ENCODE data around the gene HSD17B1. TPM values are rescaled to one million over a fixed set of nuclear protein-coding genes. Genes with fewer than 3 reads are reported as not detected.

The HSD17B1 gene
- total RNA-seq, 1 experiment from 2014 or later: 1.5 TPM

- Histone ChIP-seq H3K4ac (ENCODE audit: low read depth, low read length) (no peak overlapping the region), H3K9ac (ENCODE audit: extremely low read depth, insufficient read length, low read length) (no peak overlapping the region), H4K91ac (ENCODE audit: insufficient read length, low read depth, low read length) (no peak overlapping the region), H2BK15ac (ENCODE audit: low read depth, low read length) (no peak overlapping the region), H3K56ac (ENCODE audit: insufficient read length, low read depth, low read length) (no peak overlapping the region), H3K27ac (ENCODE audit: insufficient read length, low read depth, low read length) (no peak overlapping the region), H3K79me1 (ENCODE audit: insufficient read depth, low read depth, low read length, poor library complexity, severe bottlenecking) (no peaks in the 10 kb centered on the region), H3K4me2 (ENCODE audit: insufficient read depth, insufficient read length, low read length) (peak overlapping the region; percentile 61), H3K18ac (ENCODE audit: insufficient read length, low read depth, low read length) (no peak overlapping the region), H4K8ac (replicated peaks; ENCODE audit: insufficient read length, low read depth, low read length) (no peak overlapping the region), H3T11ph (ENCODE audit: low read length) (no peak overlapping the region), H4K5ac (ENCODE audit: insufficient read length, low read depth, low read length) (no peak overlapping the region), H3K9me3 (ENCODE audit: control insufficient read depth, low read depth, low read length) (no peaks in the 10 kb centered on the region), H3K14ac (ENCODE audit: insufficient read depth, low read length) (no peak overlapping the region; the same call in 1 of the 2 replicates), H3K4me1 (ENCODE audit: insufficient read depth, low read length) (no peaks in the 10 kb centered on the region; the same call in 1 of the 2 replicates), H2BK120ac (ENCODE audit: low read depth, low read length, poor library complexity, severe bottlenecking) (no peak overlapping the region), H3K27me3 (ENCODE audit: insufficient read depth, low read length) (no peaks in the 10 kb centered on the region), H2AK5ac (ENCODE audit: insufficient read length, low read length) (no peak overlapping the region), H2BK20ac (ENCODE audit: low read depth, low read length, poor library complexity, severe bottlenecking) (no peak overlapping the region), H2BK12ac (ENCODE audit: insufficient read length, low read depth, low read length) (no peak overlapping the region), H3K23me2 (ENCODE audit: insufficient read length, low read depth, low read length, poor library complexity, severe bottlenecking) (peaks cover 5% of the 10 kb centered on the region), H3K23ac (ENCODE audit: insufficient read length, low read depth, low read length) (no peak overlapping the region), H4K20me1 (ENCODE audit: control insufficient read depth, insufficient read depth, insufficient read length) (no peaks in the 10 kb centered on the region), H2AFZ (ENCODE audit: low read length) (no peak overlapping the region), H2BK5ac (ENCODE audit: insufficient read length, low read length) (no peak overlapping the region), H3K79me2 (ENCODE audit: insufficient read depth, low read length) (no peaks in the 10 kb centered on the region)
- Mint-ChIP-seq H3K27ac (peak overlapping the region in 1 of 3 experiments; percentile 46; a peak in 1 of 7 replicates), H3K27me3 (ENCODE audit: low read depth) (peaks cover 18% of the 10 kb centered on the region), H3K4me1 (peaks cover 11 to 19% of the 10 kb centered on the region in 2 experiments), H3K36me3 (ENCODE audit: insufficient read depth in 1 of 3, low read depth in 3 of 3) (peaks cover 0 to 24% (median 17%) of the 10 kb centered on the region in 3 experiments; a peak in 6 of 7 replicates), H3K9me3 (no peaks in the 10 kb centered on the region), H3K4me3 (peak overlapping the region; percentile 77 to 86)
- no peak for DNase-seq
- WGBS (ENCODE audit: extremely low coverage, insufficient read length, low lambda C conversion rate): no CpG with 5 or more reads among the region's 31 CpGs
- no peak for TF ChIP-seq CTCF (conservative IDR thresholded peaks at IDR 0.05)
Measured at GRCh38 chr17:42537156-42537805, 15.4 kb upstream of the HSD17B1 start.
